H1 (cell line): ENCODE measurements around the gene LILRB1. TPM values are rescaled to one million over a fixed set of nuclear protein-coding genes. Genes with fewer than 3 reads are reported as not detected.

Experiments used
- CTCF ChIA-PET: fragments of 300-600 bp; sonication (Branson Sonifier 250); formaldehyde crosslinking; loops from one replicate; lab custom pipeline; 2021; ENCODE audit not compliant: partially characterized antibody; lab: Charles Lee
- POLR2A ChIA-PET: fragments of 300-600 bp; sonication (Branson Sonifier 250); formaldehyde crosslinking; loops from one replicate; lab custom pipeline; 2021; ENCODE audit warnings: inconsistent platforms; ENCODE audit not compliant: partially characterized antibody; lab: Charles Lee
- DNase-seq, 2 experiments: peaks; one replicate each; pipeline versions ENCODE4 v3.0.0 to v3.0.0-alpha.2; 2010 to 2022; ENCODE audit warnings: low spot score in 2 of 2, low read depth in 1 of 2, mixed read lengths in 1 of 2
- FAIRE-seq: peaks from 2 replicates; lab custom pipeline; 2011; peaks lifted over from hg19 to GRCh38; lab: Jason Lieb, UNC
- H2AFZ ChIP-seq: 2 replicates; pipeline ENCODE4 v1.8.1; 2012; ENCODE audit warnings: low read length, inconsistent platforms
- H2AK5ac ChIP-seq: 2 replicates; pipeline ENCODE4 v1.6.1; 2013; ENCODE audit warnings: low read depth, low read length
- H2BK120ac ChIP-seq: replicated peaks from 2 replicates; pipeline ENCODE3; 2013; ENCODE audit warnings: low read depth, low read length, inconsistent platforms
- H2BK12ac ChIP-seq: 2 replicates; pipeline ENCODE4 v1.6.1; 2013; ENCODE audit warnings: low read depth, low read length
- H2BK15ac ChIP-seq: 2 replicates; pipeline ENCODE4 v1.6.1; 2013; ENCODE audit warnings: low read length
- H2BK20ac ChIP-seq: 2 replicates; pipeline ENCODE4 v1.6.1; 2013; ENCODE audit warnings: low read length
- H2BK5ac ChIP-seq: 2 replicates; pipeline ENCODE4 v1.6.1; 2013; ENCODE audit warnings: low read depth, low read length
- H3K14ac ChIP-seq: 2 replicates; pipeline ENCODE4 v1.6.1; 2013; ENCODE audit warnings: inconsistent platforms; ENCODE audit not compliant: insufficient read length
- H3K18ac ChIP-seq: 2 replicates; pipeline ENCODE4 v1.6.1; 2013; ENCODE audit warnings: low read length; ENCODE audit errors: extremely low read depth
- H3K23ac ChIP-seq: 2 replicates; pipeline ENCODE4 v1.6.1; 2013; ENCODE audit warnings: inconsistent platforms; ENCODE audit not compliant: insufficient read length
- H3K23me2 ChIP-seq: 2 replicates; pipeline ENCODE4 v1.6.1; 2013; ENCODE audit warnings: low read depth, low read length
- H3K27ac ChIP-seq: 2 replicates; pipeline ENCODE4 v1.6.1; 2011; ENCODE audit warnings: low read depth, low read length, inconsistent platforms
- H3K27me3 ChIP-seq, 4 experiments: replicated peaks in 1 of 4; 1 replicate in 1 of 4; 2 replicates in 3 of 4; pipeline versions ENCODE4 v1.6.1 to v1.8.1; 2011 to 2013; ENCODE audit warnings: low read length in 3 of 4, mild to moderate bottlenecking in 3 of 4, inconsistent platforms in 2 of 4, mixed read lengths in 2 of 4, moderate library complexity in 1 of 4; ENCODE audit not compliant: control insufficient read depth in 3 of 4, insufficient read depth in 3 of 4; ENCODE audit errors: extremely low read depth in 1 of 4
- H3K36me3 ChIP-seq, 4 experiments: 2 replicates each; pipeline versions ENCODE4 v1.6.1 to v1.8.1; 2011 to 2013; ENCODE audit warnings: mild to moderate bottlenecking in 4 of 4, low read length in 3 of 4, moderate library complexity in 2 of 4, control low read depth in 1 of 4, inconsistent platforms in 1 of 4; ENCODE audit not compliant: insufficient read depth in 4 of 4, control insufficient read depth in 2 of 4
- H3K4ac ChIP-seq: replicated peaks from 2 replicates; pipeline ENCODE3; 2013; ENCODE audit warnings: low read length, low read depth, mixed read lengths, inconsistent platforms; ENCODE audit not compliant: insufficient read length
- H3K4me1 ChIP-seq, 4 experiments: replicated peaks in 1 of 4; 1 replicate in 1 of 4; 2 replicates in 3 of 4; pipeline versions ENCODE4 v1.6.1 to v1.8.1; 2011 to 2013; ENCODE audit warnings: low read length in 3 of 4, inconsistent platforms in 2 of 4, mixed read lengths in 1 of 4; ENCODE audit not compliant: insufficient read depth in 4 of 4, control insufficient read depth in 3 of 4
- H3K4me2 ChIP-seq, 2 experiments: 2 replicates each; pipeline versions ENCODE4 v1.6.1 to v1.8.1; 2011 to 2013; ENCODE audit warnings: low read depth in 2 of 2, low read length in 2 of 2, control low read depth in 1 of 2, inconsistent platforms in 1 of 2, mild to moderate bottlenecking in 1 of 2; ENCODE audit not compliant: insufficient read depth in 1 of 2
- H3K4me3 ChIP-seq, 4 experiments: fragments of 200-600, 300-600 bp in 1 of 4; sonication (generic), shearing (Covaris generic), sonication (Bioruptor Twin) in 1 of 4; 2 replicates each; pipeline versions ENCODE4 v1.5.1 to v1.8.1; 2011 to 2016; ENCODE audit warnings: low read length in 4 of 4, low read depth in 3 of 4, control low read depth in 2 of 4, inconsistent platforms in 2 of 4, mild to moderate bottlenecking in 2 of 4, mixed read lengths in 1 of 4, moderate library complexity in 1 of 4; ENCODE audit not compliant: insufficient read depth in 2 of 4; ENCODE audit errors: extremely low read depth in 1 of 4
- H3K56ac ChIP-seq: replicated peaks from 2 replicates; pipeline ENCODE3; 2013; ENCODE audit warnings: low read depth, mild to moderate bottlenecking, mixed read lengths, low read length, inconsistent platforms; ENCODE audit not compliant: insufficient read length
- H3K79me1 ChIP-seq: 2 replicates; pipeline ENCODE4 v1.6.1; 2013; ENCODE audit warnings: low read depth, low read length, control low read depth
- H3K79me2 ChIP-seq, 2 experiments: 2 replicates each; pipeline versions ENCODE4 v1.6.1 to v1.8.1; 2012 to 2013; ENCODE audit warnings: low read length in 2 of 2, mild to moderate bottlenecking in 2 of 2, inconsistent platforms in 1 of 2; ENCODE audit not compliant: insufficient read depth in 2 of 2, control insufficient read depth in 1 of 2
- H3K9ac ChIP-seq, 4 experiments: replicated peaks in 1 of 4; 1 replicate in 1 of 4; 2 replicates in 3 of 4; pipeline versions ENCODE4 v1.6.1 to v1.8.1; 2011 to 2013; ENCODE audit warnings: low read depth in 3 of 4, low read length in 3 of 4, control low read depth in 2 of 4, mild to moderate bottlenecking in 2 of 4, moderate library complexity in 2 of 4, inconsistent platforms in 1 of 4; ENCODE audit errors: extremely low read depth in 1 of 4
- H3K9me3 ChIP-seq, 2 experiments: 2 replicates each; pipeline versions ENCODE4 v1.6.1 to v1.8.1; 2012 to 2013; ENCODE audit warnings: mild to moderate bottlenecking in 2 of 2, moderate library complexity in 2 of 2, control low read depth in 1 of 2, inconsistent platforms in 1 of 2, low read depth in 1 of 2, low read length in 1 of 2, mixed read lengths in 1 of 2; ENCODE audit not compliant: insufficient read depth in 2 of 2
- H4K20me1 ChIP-seq, 2 experiments: replicated peaks in 1 of 2; 2 replicates each; pipeline versions ENCODE3 to v1.8.1; 2011 to 2013; ENCODE audit warnings: inconsistent platforms in 2 of 2, low read length in 2 of 2, mild to moderate bottlenecking in 1 of 2; ENCODE audit not compliant: insufficient read depth in 2 of 2, control insufficient read depth in 1 of 2
- H4K5ac ChIP-seq: 2 replicates; pipeline ENCODE4 v1.6.1; 2013; ENCODE audit warnings: low read length, low read depth, mixed read lengths, inconsistent platforms; ENCODE audit not compliant: insufficient read length
- H4K8ac ChIP-seq: 2 replicates; pipeline ENCODE4 v1.8.0; 2013; ENCODE audit warnings: mild to moderate bottlenecking, moderate library complexity, low read length, inconsistent platforms; ENCODE audit not compliant: insufficient read depth; ENCODE audit errors: extremely low read depth
- H4K91ac ChIP-seq: replicated peaks from 2 replicates; pipeline ENCODE3; 2013; ENCODE audit warnings: low read length, mixed read lengths, inconsistent platforms; ENCODE audit not compliant: insufficient read length
- ASH2L ChIP-seq: fragments of 200-600, 300-600 bp; sonication (generic); IDR thresholded peaks from one replicate; pipeline ENCODE4 v1.7.1; 2017; ENCODE audit warnings: low read length
- KDM4A ChIP-seq: IDR thresholded peaks from one replicate; pipeline ENCODE4 v1.7.1; 2012; ENCODE audit warnings: low read depth, mild to moderate bottlenecking, moderate library complexity, low read length, inconsistent platforms; ENCODE audit not compliant: severe bottlenecking
- KDM5A ChIP-seq: fragments of 200-600 bp; IDR thresholded peaks from 2 replicates; pipeline ENCODE4 v1.7.1; 2012; ENCODE audit warnings: mild to moderate bottlenecking, low read length, inconsistent platforms, mixed read lengths
- RFX5 ChIP-seq: IDR thresholded peaks from 2 replicates; pipeline ENCODE4 v1.6.1; 2011; ENCODE audit warnings: low read depth, low read length, improper control_type of control experiment, borderline replicate concordance
- RNF2 ChIP-seq: fragments of 200-900, 300-1000 bp; sonication (generic); IDR thresholded peaks from 2 replicates; pipeline ENCODE4 v1.7.1; 2016; ENCODE audit warnings: borderline replicate concordance, low read depth, mild to moderate bottlenecking, antibody characterized with exemption, low read length; ENCODE audit not compliant: poor library complexity, severe bottlenecking; ENCODE audit errors: missing control alignments
- RXRA ChIP-seq: IDR thresholded peaks from 2 replicates; pipeline ENCODE4 v1.6.1; 2011; ENCODE audit warnings: low read depth, mild to moderate bottlenecking, low read length, moderate library complexity; ENCODE audit not compliant: insufficient read depth
- SP1 ChIP-seq: IDR thresholded peaks from 2 replicates; pipeline ENCODE4 v1.6.1; 2011; ENCODE audit warnings: low read depth, low read length
- SP2 ChIP-seq: IDR thresholded peaks from 2 replicates; pipeline ENCODE4 v1.6.1; 2012; ENCODE audit warnings: mild to moderate bottlenecking, low read length, inconsistent platforms
- TAF7 ChIP-seq: optimal IDR thresholded peaks from 2 replicates; pipeline ENCODE3; 2011; ENCODE audit warnings: low read depth, mild to moderate bottlenecking, inconsistent platforms, low read length, moderate library complexity, borderline replicate concordance
- YY1 ChIP-seq: IDR thresholded peaks from 2 replicates; pipeline ENCODE4 v1.6.1; 2011; ENCODE audit warnings: low read depth, mild to moderate bottlenecking, low read length
- WGBS, 2 experiments: shearing (Covaris generic) in 1 of 2; methylation state at CpG; one replicate each; pipeline versions ENCODE4 v1.1.6 to v1.1.7; 2013 to 2015; ENCODE audit warnings: low lambda C conversion rate in 2 of 2, mixed read lengths in 2 of 2, inconsistent platforms in 1 of 2, low coverage in 1 of 2, missing lambda C conversion rate in 1 of 2; ENCODE audit not compliant: insufficient replicate concordance in 2 of 2, insufficient coverage in 1 of 2, insufficient read length in 1 of 2; ENCODE audit errors: extremely low coverage in 1 of 2, missing lambda C conversion rate in 1 of 2; 5-methylcytosine and 5-hydroxymethylcytosine counted together
- polyA plus RNA-seq, 7 experiments: library from polyadenylated mRNA; depleted of rRNA in 3 of 7; stranded (reverse) in 5 of 7; unstranded in 2 of 7; fragments of >200 nt in 5 of 7; fragments of 200-250 nt in 2 of 7; gene quantifications; 1 replicate in 5 of 7; 2 replicates in 1 of 7; 4 replicates in 1 of 7; pipeline versions ENCODE4 v1.2.1 to v1.2.3, GENCODE V29; 2011 to 2013; ENCODE audit warnings: missing spikeins in 2 of 7, mixed read lengths in 2 of 7
- total RNA-seq: library from RNA; stranded (reverse); fragmentation: NEBNext Ultra II Directional; extraction: Animal tissue kit (Norgen Biotek cat#: 25700); gene quantifications from 2 replicates; pipeline ENCODE4 v1.2.1, GENCODE V29; 2021
- TF ChIP-seq, protein P1 (sequence below): IDR thresholded peaks from 2 replicates; pipeline ENCODE4 v1.6.1; 2012; ENCODE audit warnings: inconsistent platforms

The LILRB1 gene
- total and polyA plus RNA-seq, 2 of the 8 experiments (the other 6 are each of a cell fraction or from before 2014, with no cell fraction given), result not detected

- no peak overlapping the region for H4K8ac ChIP-seq
Observed at GRCh38 chr19:54620464-54620863, 9.8 kb upstream of the LILRB1 start.

More at GRCh38 chr19:54620464-54620863, 9.8 kb upstream of the LILRB1 start:
- H3K18ac ChIP-seq, result no peak overlapping the region
- no peak overlapping the region for H2BK120ac ChIP-seq
- no peaks in the 10 kb centered on the region for H3K79me2 ChIP-seq
- H3K23me2 ChIP-seq, result no peaks in the 10 kb centered on the region
- no peak overlapping the region for H3K23ac ChIP-seq
- no peak overlapping the region for H3K4ac ChIP-seq
- H3K14ac ChIP-seq, result no peak overlapping the region
- no peak overlapping the region for H2BK5ac ChIP-seq
- ChIA-PET POLR2A (interaction anchor here (0.6 kb wide), 1 partner anchor 14 kb away, joined by 3 read pairs; no protein-coding TSS in a partner anchor), CTCF (no interaction called here)
- no peak overlapping the region for H4K91ac ChIP-seq
- 76% methylated on average over 4 of the region's 4 CpGs; no CpG with 5 or more reads in 1 of the 2 experiments for WGBS, 2 experiments
- H3K4me2 ChIP-seq, result no peak overlapping the region
- H3K9ac ChIP-seq, result no peak overlapping the region
- no peak overlapping the region for H4K5ac ChIP-seq
- H3K79me1 ChIP-seq, result no peaks in the 10 kb centered on the region
- no peak overlapping the region for H2BK12ac ChIP-seq
- no peak overlapping the region for H3K27ac ChIP-seq
- DNase-seq, result no peak
- H3K56ac ChIP-seq, result no peak overlapping the region
- no peak for FAIRE-seq
- no peaks in the 10 kb centered on the region for H3K36me3 ChIP-seq
- H4K20me1 ChIP-seq, result no peaks in the 10 kb centered on the region
- H3K4me1 ChIP-seq, result no peaks in the 10 kb centered on the region
- TF ChIP-seq KDM4A (no peak), SP1 (no peak), RXRA (no peak), TAF7 (no peak), YY1 (no peak), RFX5 (no peak), SP2 (no peak), KDM5A (no peak), ASH2L (no peak), RNF2 (no peak)
- TF ChIP-seq, protein P1, sequence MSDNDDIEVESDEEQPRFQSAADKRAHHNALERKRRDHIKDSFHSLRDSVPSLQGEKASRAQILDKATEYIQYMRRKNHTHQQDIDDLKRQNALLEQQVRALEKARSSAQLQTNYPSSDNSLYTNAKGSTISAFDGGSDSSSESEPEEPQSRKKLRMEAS, result no peak
- H3K4me3 ChIP-seq, result no peak overlapping the region
- H2AFZ ChIP-seq, result no peak overlapping the region
- peaks cover 25 to 47% of the 10 kb centered on the region in 2 experiments; a peak in 3 of 4 replicates for H3K9me3 ChIP-seq
- no peak overlapping the region for H2BK15ac ChIP-seq
- no peak overlapping the region for H2BK20ac ChIP-seq
- no peak overlapping the region for H2AK5ac ChIP-seq
- H3K27me3 ChIP-seq, result no peaks in the 10 kb centered on the region
